ENCODE results near the gene PGAP2. TPM values are rescaled to one million over a fixed set of nuclear protein-coding genes. Genes with fewer than 3 reads are reported as not detected.

The PGAP2 gene
- total and polyA plus RNA-seq, 2 of the 4 experiments (the other 2 are of a cell fraction): 10.6 to 31.3 TPM

DNA sequence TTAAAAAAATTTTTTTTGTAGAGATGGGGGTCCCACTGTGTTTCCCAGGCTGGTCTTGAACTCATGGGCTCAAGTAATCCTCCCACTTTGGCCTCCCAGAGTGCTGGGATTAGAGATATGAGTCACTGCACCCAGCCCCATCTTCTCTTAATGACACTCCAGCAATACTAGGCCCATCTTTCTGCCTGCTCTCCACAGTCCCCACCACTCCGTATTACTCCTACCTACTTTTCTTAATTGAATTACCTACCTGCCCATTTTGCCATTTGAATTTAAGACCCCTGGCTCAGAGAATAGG, 45.1 kb downstream of the PGAP2 start:
- H2AFZ ChIP-seq (replicated peaks; ENCODE audit: low read length, poor library complexity): no peak overlapping the region
- no peak overlapping the region for H3K4ac ChIP-seq (ENCODE audit: low read depth, low read length)
- POLR2A ChIA-PET (ENCODE audit: unreplicated experiment): no interaction called here
- no peaks in the 10 kb centered on the region for H3K9me3 ChIP-seq (ENCODE audit: control insufficient read depth, insufficient read depth, low read length)
- H2BK5ac ChIP-seq (ENCODE audit: low read depth, low read length, poor library complexity, severe bottlenecking): no peak overlapping the region
- DNase-seq (no peak), ATAC-seq (ENCODE audit: low read depth) (no peak)
- in situ Hi-C loops (cut with MboI; ENCODE audit: low sequenced_read_pairs) (no loop called here), dilution Hi-C loops (cut with HindIII; ENCODE audit: low sequenced_read_pairs, unreplicated experiment) (no loop called here), intact Hi-C loops (cut with micrococcal nuclease) (loop anchor here (10.0 kb wide), 1 partner anchor 399 kb away; no protein-coding TSS in a partner anchor)
- BruUV-seq (replicated peaks): no TSS peak
- H3K4me1 ChIP-seq (ENCODE audit: control insufficient read depth, insufficient read depth, low read length): peaks cover 11% of the 10 kb centered on the region
- no peak overlapping the region for H3K23ac ChIP-seq (ENCODE audit: low read depth, low read length)
- no peak overlapping the region for H4K91ac ChIP-seq (ENCODE audit: insufficient read depth, low read depth, low read length)
- H3K36me3 ChIP-seq (ENCODE audit: control insufficient read depth, insufficient read depth, low read length): no peaks in the 10 kb centered on the region
- H4K5ac ChIP-seq (ENCODE audit: low read depth, low read length): no peak overlapping the region
- no peak overlapping the region for H3K4me2 ChIP-seq (ENCODE audit: low read depth, low read length)
- peaks cover 17 to 33% of the 10 kb centered on the region in 2 experiments; a peak in 3 of 4 replicates for H3K79me1 ChIP-seq (ENCODE audit: low read depth in 1 of 2, low read length in 2 of 2)
- no peak overlapping the region for H3K9ac ChIP-seq (ENCODE audit: low read depth, low read length)
- H2BK15ac ChIP-seq (ENCODE audit: low read depth, low read length): no peak overlapping the region
- H2AK9ac ChIP-seq (replicated peaks; ENCODE audit: low read depth, low read length, poor library complexity): no peak overlapping the region
- no peak overlapping the region for H2BK120ac ChIP-seq (ENCODE audit: low read depth, low read length)
- no peak overlapping the region for H2BK20ac ChIP-seq (ENCODE audit: low read depth, low read length)
- no peak overlapping the region; the same call in 1 of the 2 replicates for H3K56ac ChIP-seq (ENCODE audit: extremely low read depth, insufficient read depth, low read length)
- no peak overlapping the region for H2AK5ac ChIP-seq (ENCODE audit: low read depth, low read length)
- H3K4me3 ChIP-seq (ENCODE audit: insufficient read depth, low read depth, low read length): no peak overlapping the region
- no peak overlapping the region for H3K27ac ChIP-seq (ENCODE audit: insufficient read depth, low read length)
- H3K14ac ChIP-seq (replicated peaks; ENCODE audit: low read depth, low read length): no peak overlapping the region
- CTCF ChIA-PET: interaction anchor here (2.5 to 9.2 kb wide), 2 partner anchors 12 to 217 kb away, joined by 20 to 186 read pairs; partner anchors contain the start of gene RHOG
- H4K20me1 ChIP-seq (ENCODE audit: insufficient read depth, low read length): no peaks in the 10 kb centered on the region
- no peak overlapping the region for H3K18ac ChIP-seq (ENCODE audit: low read depth, low read length)
- H4K8ac ChIP-seq (ENCODE audit: low read depth in 2 of 2, low read length in 2 of 2): no peak overlapping the region
- H3K9me1 ChIP-seq (ENCODE audit: insufficient read depth, low read length): peaks cover 19% of the 10 kb centered on the region
- TF ChIP-seq NFE2L2 (IDR thresholded peaks at IDR 0.05; ENCODE audit: low read depth, low read length) (no peak), RCOR1 (IDR thresholded peaks at IDR 0.05; ENCODE audit: insufficient replicate concordance, low read length) (no peak), RAD21 (IDR thresholded peaks at IDR 0.05; ENCODE audit: low read length) (no peak), BHLHE40 (IDR thresholded peaks at IDR 0.05; ENCODE audit: low read depth, low read length) (no peak), MAZ (IDR thresholded peaks at IDR 0.05; ENCODE audit: borderline replicate concordance, low read depth, low read length) (no peak), MXI1 (IDR thresholded peaks at IDR 0.05; ENCODE audit: borderline replicate concordance, low read depth, low read length) (no peak), FOS (IDR thresholded peaks at IDR 0.05; ENCODE audit: low read depth, low read length) (no peak), MAFK (IDR thresholded peaks at IDR 0.05; ENCODE audit: low read depth, low read length) (no peak), POLR2A (IDR thresholded peaks at IDR 0.05; ENCODE audit: low read depth, low read length) (no peak), SMC3 (IDR thresholded peaks at IDR 0.05; ENCODE audit: low read depth, low read length) (no peak)
- TF ChIP-seq, protein P1, sequence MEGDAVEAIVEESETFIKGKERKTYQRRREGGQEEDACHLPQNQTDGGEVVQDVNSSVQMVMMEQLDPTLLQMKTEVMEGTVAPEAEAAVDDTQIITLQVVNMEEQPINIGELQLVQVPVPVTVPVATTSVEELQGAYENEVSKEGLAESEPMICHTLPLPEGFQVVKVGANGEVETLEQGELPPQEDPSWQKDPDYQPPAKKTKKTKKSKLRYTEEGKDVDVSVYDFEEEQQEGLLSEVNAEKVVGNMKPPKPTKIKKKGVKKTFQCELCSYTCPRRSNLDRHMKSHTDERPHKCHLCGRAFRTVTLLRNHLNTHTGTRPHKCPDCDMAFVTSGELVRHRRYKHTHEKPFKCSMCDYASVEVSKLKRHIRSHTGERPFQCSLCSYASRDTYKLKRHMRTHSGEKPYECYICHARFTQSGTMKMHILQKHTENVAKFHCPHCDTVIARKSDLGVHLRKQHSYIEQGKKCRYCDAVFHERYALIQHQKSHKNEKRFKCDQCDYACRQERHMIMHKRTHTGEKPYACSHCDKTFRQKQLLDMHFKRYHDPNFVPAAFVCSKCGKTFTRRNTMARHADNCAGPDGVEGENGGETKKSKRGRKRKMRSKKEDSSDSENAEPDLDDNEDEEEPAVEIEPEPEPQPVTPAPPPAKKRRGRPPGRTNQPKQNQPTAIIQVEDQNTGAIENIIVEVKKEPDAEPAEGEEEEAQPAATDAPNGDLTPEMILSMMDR (conservative IDR thresholded peaks at IDR 0.05; ENCODE audit: low read depth, low read length): no peak
- no CpG with 5 or more reads among the region's 1 CpG for WGBS, 2 experiments (ENCODE audit: extremely low coverage in 2 of 2, insufficient read length in 1 of 2)
- no peaks in the 10 kb centered on the region; the same call in 1 of the 2 replicates for H3K27me3 ChIP-seq (ENCODE audit: control insufficient read depth, insufficient read depth, low read length)
